Measurements from ENCODE around the gene SLC19A2. TPM values are rescaled to one million over a fixed set of nuclear protein-coding genes. Genes with fewer than 3 reads are reported as not detected.

The SLC19A2 gene
- total and polyA plus RNA-seq, 2 of the 8 experiments (the other 6 are each of a cell fraction or from before 2014, with no cell fraction given), result 21.2 to 23.2 TPM

- TF ChIP-seq CHD7 (IDR thresholded peaks at IDR 0.05; ENCODE audit: insufficient replicate concordance, low read length) (no peak), EZH2 (IDR thresholded peaks at IDR 0.05; ENCODE audit: low read depth, low read length, severe bottlenecking) (no peak)
Observed at GRCh38 chr1:169461390-169462000, 24.2 kb downstream of the SLC19A2 start (continued).

Measured in H1 (cell line).